Right lobe of liver (tissue), 6 donors: ENCODE results near the gene SH3BP4. TPM values are rescaled to one million over a fixed set of nuclear protein-coding genes. Genes with fewer than 3 reads are reported as not detected.

ENCODE experiments used
- ATAC-seq, 4 donors: fragments of 200-7000 bp; cut with Tn5 transposase; one replicate each; pipeline ENCODE4 v1.9.1; 2020; ENCODE audit warnings: mild to moderate bottlenecking in 4 of 4, moderate library complexity in 4 of 4
- DNase-seq, 3 donors: peaks; one replicate each; pipeline ENCODE4 v3.0.0-alpha.2; 2020
- H3K27ac ChIP-seq, 3 donors: fragments of 200-600 bp; one replicate each; pipeline ENCODE4 v1.8.0; 2022
- H3K27me3 ChIP-seq, 2 donors: fragments of 200-600 bp; one replicate each; pipeline ENCODE4 v1.8.0; 2022
- H3K36me3 ChIP-seq, 4 donors: fragments of 200-600 bp; sonication (generic) in 1 of 4; one replicate each; pipeline versions ENCODE4 v1.5.1 to v1.8.0; 2017 to 2022; ENCODE audit warnings: control low read depth in 1 of 4
- H3K4me1 ChIP-seq, 4 donors: fragments of 200-600 bp; sonication (generic) in 1 of 4; one replicate each; pipeline versions ENCODE4 v1.5.1 to v1.8.0; 2017 to 2022; ENCODE audit warnings: control low read depth in 1 of 4
- H3K4me3 ChIP-seq, 3 donors: fragments of 200-600 bp; one replicate each; pipeline ENCODE4 v1.8.0; 2022
- H3K9me3 ChIP-seq, 4 donors: fragments of 200-600 bp; sonication (generic) in 1 of 4; one replicate each; pipeline versions ENCODE4 v1.5.1 to v1.8.0; 2017 to 2022; ENCODE audit warnings: control low read depth in 1 of 4
- POLR2A ChIP-seq: fragments of 450-650 bp; IDR thresholded peaks from one replicate; pipeline ENCODE4 v1.6.1; 2017; ENCODE audit warnings: antibody characterized with exemption, mild to moderate bottlenecking
- WGBS: methylation state at CpG from one replicate; pipeline ENCODE4 v1.1.6; 2018; ENCODE audit warnings: low coverage, low lambda C conversion rate; ENCODE audit not compliant: insufficient coverage; ENCODE audit errors: missing lambda C conversion rate; 5-methylcytosine and 5-hydroxymethylcytosine counted together
- intact Hi-C, 2 donors: fragments of 100-400 bp; cut with DNase I; formaldehyde crosslinking; loops; one replicate each; pipeline versions ENCODE4 v1.11.2 to v1.14.1; 2022
- total RNA-seq, 6 experiments: library from RNA; depleted of rRNA in 2 of 6; stranded (reverse); fragments of >200 nt in 2 of 6; fragmentation: NEBNext Ultra II Directional in 3 of 6; extraction: Animal tissue kit (Norgen Biotek cat#: 25700) in 3 of 6; gene quantifications; one replicate each; pipeline versions ENCODE4 v1.1.0 to v1.2.4, GENCODE V29; 2016 to 2023
- TF ChIP-seq, protein P1 (sequence below), 4 donors: fragments of 200-600 bp in 3 of 4; fragments of 450-650 bp in 1 of 4; IDR thresholded peaks; one replicate each; pipeline versions ENCODE4 v1.5.1 to v1.8.0; 2016 to 2022; ENCODE audit warnings: antibody characterized with exemption in 4 of 4, mild to moderate bottlenecking in 2 of 4
- donor health status: DM: no; HTN: yes; CAD: no.
- donor health status: DM: no; HTN: no; CAD: no.
- donor health status: DM: no; HTN: no; CAD: no.
- donor health status: DM: no; HTN: yes; CAD: no.
- donor health status: DM: no; HTN: yes; CAD: no.

Gene SH3BP4
- total RNA-seq, 6 experiments from 2014 or later = 18.8 to 30.4 (median 26.3) TPM

DNA sequence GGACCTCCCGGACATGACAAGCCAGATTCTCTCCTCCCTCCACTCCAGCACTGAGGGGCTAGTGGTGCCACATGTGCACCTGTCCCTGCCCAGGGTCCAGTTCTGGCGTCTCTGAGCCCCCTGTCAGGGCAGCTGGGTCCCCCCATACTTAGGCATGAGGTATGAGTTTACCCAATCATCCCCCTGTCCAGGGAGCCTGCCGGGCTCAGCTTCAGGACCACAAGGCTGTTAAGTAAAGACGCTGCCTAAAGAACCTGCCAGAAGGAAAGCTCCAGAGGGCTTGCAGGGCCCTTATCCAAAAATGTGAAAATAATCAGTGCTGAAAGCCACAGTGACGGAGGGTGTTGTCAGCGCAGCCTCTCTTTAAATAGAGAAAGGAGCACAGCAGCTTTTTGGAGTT, 40.0 kb downstream of the SH3BP4 start:
- DNase-seq (no peak), ATAC-seq (no peak)
- intact Hi-C loops = no loop called here
- Histone ChIP-seq H3K36me3 (no peaks in the 10 kb centered on the region), H3K9me3 (no peaks in the 10 kb centered on the region), H3K4me1 (peaks cover 0 to 41% (median 7%) of the 10 kb centered on the region in 4 donors), H3K27me3 (no peaks in the 10 kb centered on the region), H3K4me3 (no peak overlapping the region), H3K27ac (no peak overlapping the region)
- TF ChIP-seq POLR2A = no peak
- TF ChIP-seq, protein P1, sequence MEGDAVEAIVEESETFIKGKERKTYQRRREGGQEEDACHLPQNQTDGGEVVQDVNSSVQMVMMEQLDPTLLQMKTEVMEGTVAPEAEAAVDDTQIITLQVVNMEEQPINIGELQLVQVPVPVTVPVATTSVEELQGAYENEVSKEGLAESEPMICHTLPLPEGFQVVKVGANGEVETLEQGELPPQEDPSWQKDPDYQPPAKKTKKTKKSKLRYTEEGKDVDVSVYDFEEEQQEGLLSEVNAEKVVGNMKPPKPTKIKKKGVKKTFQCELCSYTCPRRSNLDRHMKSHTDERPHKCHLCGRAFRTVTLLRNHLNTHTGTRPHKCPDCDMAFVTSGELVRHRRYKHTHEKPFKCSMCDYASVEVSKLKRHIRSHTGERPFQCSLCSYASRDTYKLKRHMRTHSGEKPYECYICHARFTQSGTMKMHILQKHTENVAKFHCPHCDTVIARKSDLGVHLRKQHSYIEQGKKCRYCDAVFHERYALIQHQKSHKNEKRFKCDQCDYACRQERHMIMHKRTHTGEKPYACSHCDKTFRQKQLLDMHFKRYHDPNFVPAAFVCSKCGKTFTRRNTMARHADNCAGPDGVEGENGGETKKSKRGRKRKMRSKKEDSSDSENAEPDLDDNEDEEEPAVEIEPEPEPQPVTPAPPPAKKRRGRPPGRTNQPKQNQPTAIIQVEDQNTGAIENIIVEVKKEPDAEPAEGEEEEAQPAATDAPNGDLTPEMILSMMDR (IDR thresholded peaks at IDR 0.05) = no peak
- WGBS = 93% methylated on average over 3 of the region's 6 CpGs

DNA sequence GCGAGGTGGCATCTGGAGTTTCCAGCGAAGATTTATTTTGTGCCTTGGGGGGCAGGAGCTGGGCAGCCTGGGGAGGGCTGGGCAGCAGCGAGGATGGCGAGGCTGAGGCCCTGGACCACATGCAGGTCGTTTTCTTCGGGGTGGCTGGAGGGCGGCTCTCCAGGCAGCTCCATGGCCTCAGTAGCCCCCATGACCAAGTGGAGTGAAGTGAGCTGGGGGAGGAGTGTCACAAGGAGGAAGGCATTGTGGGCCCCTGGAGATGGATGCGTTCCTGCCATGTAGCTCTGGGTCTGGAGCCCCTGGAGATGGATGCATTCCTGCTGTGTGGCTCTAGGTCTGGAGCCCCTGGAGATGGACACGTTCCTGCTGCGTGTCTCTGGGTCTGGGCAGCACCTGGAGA, 40.4 kb downstream of the SH3BP4 start:
- ATAC-seq (no peak), DNase-seq (no peak)
- no peak overlapping the region for H3K4me3 ChIP-seq
- 100% methylated on average over 1 of the region's 10 CpGs for WGBS
- no peaks in the 10 kb centered on the region for H3K9me3 ChIP-seq
- TF ChIP-seq POLR2A = no peak
- TF ChIP-seq, protein P1 (IDR thresholded peaks at IDR 0.05) = no peak
- H3K27me3 ChIP-seq = no peaks in the 10 kb centered on the region
- H3K4me1 ChIP-seq = peaks cover 0 to 42% (median 7%) of the 10 kb centered on the region in 4 donors
- intact Hi-C loops = no loop called here
- no peak overlapping the region for H3K27ac ChIP-seq
- no peaks in the 10 kb centered on the region for H3K36me3 ChIP-seq

DNA sequence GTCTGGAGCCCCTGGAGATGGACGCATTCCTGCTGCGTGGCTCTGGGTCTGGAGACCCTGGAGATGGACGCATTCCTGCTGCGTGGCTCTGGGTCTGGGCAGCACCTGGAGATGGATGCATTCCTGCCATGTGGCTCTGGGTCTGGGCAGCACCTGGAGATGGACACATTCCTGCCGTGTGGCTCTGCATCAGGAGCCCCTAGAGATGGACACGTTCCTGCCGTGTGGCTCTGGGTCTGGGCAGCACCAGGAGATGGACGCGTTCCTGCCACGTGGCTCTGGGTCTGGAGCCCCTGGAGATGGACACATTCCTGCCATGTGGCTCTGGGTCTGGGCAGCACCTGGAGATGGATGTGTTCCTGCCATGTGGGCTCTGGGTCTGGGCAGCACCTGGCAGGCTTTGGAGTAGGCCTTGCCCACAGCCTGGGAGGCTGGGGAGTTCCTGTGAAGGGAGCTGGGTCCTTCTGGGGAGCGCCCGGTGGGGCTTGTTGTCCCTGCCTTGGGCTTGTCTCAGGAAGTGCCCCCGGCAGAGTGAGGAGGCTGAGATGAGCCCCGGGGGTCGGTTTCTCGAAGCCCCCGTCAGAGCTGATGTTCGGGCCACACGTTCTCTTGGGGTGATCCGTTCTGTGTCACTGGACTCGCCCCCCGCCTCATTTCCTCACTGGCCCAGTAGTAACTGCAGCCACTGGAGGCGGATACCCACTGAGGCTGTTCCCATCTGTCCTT, 41.0 kb downstream of the SH3BP4 start:
- WGBS = 85% methylated on average over 5 of the region's 23 CpGs
- ATAC-seq (no peak), DNase-seq (no peak)
- peaks cover 0 to 47% (median 10%) of the 10 kb centered on the region in 4 donors for H3K4me1 ChIP-seq
- intact Hi-C loops = no loop called here
- H3K9me3 ChIP-seq = no peaks in the 10 kb centered on the region
- TF ChIP-seq, protein P1 (IDR thresholded peaks at IDR 0.05) = no peak
- no peak for TF ChIP-seq POLR2A
- H3K27ac ChIP-seq = no peak overlapping the region
- H3K36me3 ChIP-seq = no peaks in the 10 kb centered on the region
- H3K27me3 ChIP-seq = no peaks in the 10 kb centered on the region
- no peak overlapping the region for H3K4me3 ChIP-seq

DNA sequence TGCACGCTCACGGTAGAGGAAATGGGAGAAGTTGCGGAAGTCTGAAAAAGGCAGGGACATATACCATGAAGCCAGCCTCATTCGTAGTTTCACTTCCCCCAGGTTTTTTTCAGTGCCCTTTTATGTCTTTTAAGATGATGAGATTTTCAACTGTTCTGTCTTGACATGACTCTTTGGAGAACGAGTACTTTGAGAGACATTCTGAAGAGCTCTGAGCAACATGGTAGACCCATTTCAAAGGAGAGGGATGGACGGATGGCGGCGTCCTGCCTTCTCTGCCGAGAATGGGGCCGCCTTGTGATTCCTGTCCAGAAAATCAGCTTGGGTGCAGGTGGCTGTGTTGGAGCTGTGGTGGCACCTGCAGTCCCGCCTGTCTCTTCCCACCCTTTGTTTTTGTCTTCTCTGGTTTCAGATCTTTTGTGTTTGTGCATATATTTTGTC, 41.7 kb downstream of the SH3BP4 start:
- Histone ChIP-seq H3K27me3 (no peaks in the 10 kb centered on the region), H3K4me1 (peaks cover 0 to 51% (median 12%) of the 10 kb centered on the region in 4 donors), H3K27ac (no peak overlapping the region), H3K4me3 (no peak overlapping the region), H3K36me3 (no peaks in the 10 kb centered on the region), H3K9me3 (no peaks in the 10 kb centered on the region)
- TF ChIP-seq, protein P1 (IDR thresholded peaks at IDR 0.05) = no peak
- no peak for TF ChIP-seq POLR2A
- WGBS = 78% methylated on average over 11 of the region's 11 CpGs
- DNase-seq (no peak), ATAC-seq (no peak)
- intact Hi-C loops = no loop called here
